HAP-1 (cell line): Measurements from ENCODE around the gene TBX6.
A peak's percentile ranks its signal among the peaks of the same experiment; 100 is the strongest.

Experiments used
- DNase-seq, 2 experiments: peaks; one replicate each; pipeline ENCODE4 v3.0.0-alpha.2; 2016 to 2020; ENCODE audit warnings: low spot score in 2 of 2
- H3K27me3 ChIP-seq: fragments of 250-450 bp; sonication (Bioruptor Pico); 2 replicates; pipeline ENCODE4 v1.5.1; 2020; ENCODE audit warnings: low read depth, mild to moderate bottlenecking, moderate library complexity
- H3K36me3 ChIP-seq: fragments of 250-450 bp; sonication (Bioruptor Pico); replicated peaks from 2 replicates; pipeline ENCODE4 v1.5.1; 2020; ENCODE audit warnings: mild to moderate bottlenecking
- H3K4me1 ChIP-seq: fragments of 250-450 bp; sonication (Bioruptor Pico); 2 replicates; pipeline ENCODE4 v1.5.1; 2020; ENCODE audit warnings: mild to moderate bottlenecking
- H3K4me3 ChIP-seq: fragments of 250-450 bp; sonication (Bioruptor Pico); 2 replicates; pipeline ENCODE4 v1.5.1; 2020; ENCODE audit warnings: mild to moderate bottlenecking, moderate library complexity
- H3K9me3 ChIP-seq: fragments of 250-450 bp; sonication (Bioruptor Pico); 2 replicates; pipeline ENCODE4 v1.5.1; 2020; ENCODE audit warnings: mild to moderate bottlenecking, moderate library complexity
- in situ Hi-C: fragments of 300-500 bp; cut with MboI; formaldehyde crosslinking; loops from 3 replicates; pipeline ENCODE4 v1.14.3; 2020; ENCODE audit warnings: low sequenced_read_pairs, inconsistent platforms, mixed read lengths

The TBX6 gene

DNA sequence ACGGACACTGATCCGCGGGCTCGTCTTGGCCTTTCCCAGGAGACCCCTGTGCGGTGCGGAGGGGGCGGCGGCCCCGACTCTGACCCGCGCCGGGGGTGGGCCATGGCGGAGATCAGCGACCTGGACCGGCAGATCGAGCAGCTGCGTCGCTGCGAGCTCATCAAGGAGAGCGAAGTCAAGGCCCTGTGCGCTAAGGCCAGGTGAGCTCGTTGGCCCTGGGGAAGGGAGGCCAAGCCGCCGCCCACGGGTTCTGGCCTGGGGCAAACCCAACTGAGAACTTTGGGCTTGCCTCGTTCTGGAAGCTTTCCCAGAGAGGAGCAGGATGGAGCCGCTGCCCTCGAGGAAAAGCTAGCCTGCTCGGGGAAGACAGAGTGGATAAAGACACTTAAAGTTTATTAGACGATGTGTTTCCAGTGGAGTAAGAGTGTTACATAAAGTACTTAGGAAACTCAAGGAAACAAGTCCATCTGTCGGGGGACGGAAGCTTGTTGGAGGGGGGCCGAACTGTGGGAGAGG, 15.4 kb downstream of the TBX6 start:
- no peak for DNase-seq
- H3K27me3 ChIP-seq = no peaks in the 10 kb centered on the region

DNA sequence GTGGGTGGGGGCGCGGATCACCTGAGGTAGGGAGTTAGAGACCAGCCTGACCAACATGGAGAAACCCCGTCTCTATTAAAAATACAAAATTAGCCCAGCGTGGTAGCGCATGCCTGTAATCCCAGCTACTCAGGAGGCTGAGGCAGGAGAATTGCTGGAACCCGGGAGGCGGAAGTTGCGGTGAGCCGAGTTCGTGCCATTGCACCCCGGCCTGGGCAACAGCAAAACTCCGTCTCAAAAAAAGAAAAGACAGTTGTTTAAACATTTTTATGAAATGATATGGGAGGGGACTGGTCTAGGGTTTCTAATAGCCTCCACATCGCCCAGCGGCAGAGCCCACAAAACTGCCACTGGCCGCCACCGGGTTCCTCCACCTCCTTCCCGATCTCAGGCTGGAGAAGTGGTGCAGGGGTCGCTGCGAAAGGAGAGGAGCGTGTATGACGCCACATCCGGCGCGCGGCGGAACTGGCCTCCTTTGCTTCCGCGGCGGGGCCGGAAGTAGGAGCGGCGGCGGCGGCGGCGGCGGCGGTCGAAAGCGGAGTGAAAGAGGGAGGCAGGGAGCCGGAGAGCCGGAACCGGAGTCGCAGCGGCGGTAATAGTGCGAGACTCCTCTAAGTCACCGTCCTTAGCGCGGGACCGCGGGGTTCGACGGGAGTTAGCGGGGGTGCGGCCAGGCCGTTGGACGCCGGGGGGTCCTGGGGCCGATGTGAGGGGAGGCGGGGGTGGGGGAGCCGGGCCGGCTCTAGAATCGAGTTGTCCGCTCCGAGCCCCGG, 16.0 kb downstream of the TBX6 start, which contains the start of gene PPP4C:
Gene PPP4C, plus strand, starts transcription at position 492 of the 773 bp plus-strand sequence. CDS start 384 bp downstream, outside the sequence.
- Histone ChIP-seq H3K9me3 (no peaks in the 10 kb centered on the region), H3K4me1 (peaks cover 9% of the 10 kb centered on the region), H3K36me3 (peaks cover 57% of the 10 kb centered on the region), H3K27me3 (no peaks in the 10 kb centered on the region), H3K4me3 (peak within 1 kb of the TSS; percentile 86)
- in situ Hi-C loops = loop anchor here (25.0 kb wide), 1 partner anchor 312 kb away; the partner anchor contains the start of genes SEPTIN1 and ZNF48
- peak; percentile 89 to 93 for DNase-seq

More for the DNA sequence above, 15.4 kb downstream of the TBX6 start:
- in situ Hi-C loops = loop anchor here (25.0 kb wide), 1 partner anchor 311 kb away; the partner anchor contains the start of genes SEPTIN1 and ZNF48
- Histone ChIP-seq H3K36me3 (peaks cover 57% of the 10 kb centered on the region), H3K4me1 (peaks cover 9% of the 10 kb centered on the region), H3K4me3 (peak overlapping the region; percentile 86), H3K9me3 (no peaks in the 10 kb centered on the region)

DNA sequence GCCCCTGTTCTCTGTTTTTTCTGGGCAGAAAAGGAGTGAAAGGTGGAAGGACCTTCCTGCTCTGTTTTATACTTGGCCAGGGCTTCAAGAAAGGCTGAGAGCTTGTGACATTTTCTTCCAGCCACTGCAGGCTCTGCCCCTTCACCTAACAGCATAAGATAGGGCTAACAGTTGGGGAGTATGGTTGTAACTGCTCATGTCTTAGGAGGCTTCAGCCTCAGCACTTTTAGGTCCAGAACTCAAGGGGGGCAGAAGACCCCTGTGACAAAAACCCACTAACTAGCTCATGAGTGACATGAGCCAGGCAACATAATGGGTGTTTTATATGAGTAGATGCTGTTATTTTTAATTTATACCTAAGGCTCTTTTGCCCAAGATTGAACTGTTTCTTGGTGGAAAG, 21.2 kb downstream of the TBX6 start:
- no peak overlapping the region for H3K4me3 ChIP-seq
- peaks cover 12% of the 10 kb centered on the region for H3K4me1 ChIP-seq
- no peak for DNase-seq
- no peaks in the 10 kb centered on the region for H3K27me3 ChIP-seq
- H3K36me3 ChIP-seq = peaks cover 75% of the 10 kb centered on the region
- no peaks in the 10 kb centered on the region for H3K9me3 ChIP-seq
- in situ Hi-C loops = no loop called here

DNA sequence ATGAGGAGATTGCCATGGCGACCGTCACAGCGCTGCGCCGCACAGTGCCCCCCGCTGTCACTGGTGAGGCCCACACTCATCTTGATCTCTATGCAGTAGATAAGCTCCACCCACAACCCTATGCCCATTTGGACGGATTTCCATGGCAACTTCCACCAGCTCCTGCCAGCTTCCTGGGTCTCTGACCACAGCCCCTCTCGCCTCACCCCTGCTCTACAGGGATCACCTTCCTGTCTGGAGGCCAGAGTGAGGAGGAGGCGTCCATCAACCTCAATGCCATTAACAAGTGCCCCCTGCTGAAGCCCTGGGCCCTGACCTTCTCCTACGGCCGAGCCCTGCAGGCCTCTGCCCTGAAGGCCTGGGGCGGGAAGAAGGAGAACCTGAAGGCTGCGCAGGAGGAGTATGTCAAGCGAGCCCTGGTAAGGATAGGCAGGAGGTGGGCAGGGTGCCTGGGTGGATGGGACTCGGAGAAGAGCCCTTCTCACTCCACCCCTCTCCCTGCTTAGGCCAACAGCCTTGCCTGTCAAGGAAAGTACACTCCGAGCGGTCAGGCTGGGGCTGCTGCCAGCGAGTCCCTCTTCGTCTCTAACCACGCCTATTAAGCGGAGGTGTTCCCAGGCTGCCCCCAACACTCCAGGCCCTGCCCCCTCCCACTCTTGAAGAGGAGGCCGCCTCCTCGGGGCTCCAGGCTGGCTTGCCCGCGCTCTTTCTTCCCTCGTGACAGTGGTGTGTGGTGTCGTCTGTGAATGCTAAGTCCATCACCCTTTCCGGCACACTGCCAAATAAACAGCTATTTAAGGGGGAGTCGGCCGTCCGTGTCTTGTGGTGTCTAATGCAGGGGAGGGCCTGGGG, 21.9 kb downstream of the TBX6 start:
- Histone ChIP-seq H3K27me3 (no peaks in the 10 kb centered on the region), H3K4me1 (peaks cover 12% of the 10 kb centered on the region), H3K36me3 (peaks cover 75% of the 10 kb centered on the region), H3K4me3 (no peak overlapping the region), H3K9me3 (no peaks in the 10 kb centered on the region)
- in situ Hi-C loops = no loop called here
- DNase-seq = no peak

DNA sequence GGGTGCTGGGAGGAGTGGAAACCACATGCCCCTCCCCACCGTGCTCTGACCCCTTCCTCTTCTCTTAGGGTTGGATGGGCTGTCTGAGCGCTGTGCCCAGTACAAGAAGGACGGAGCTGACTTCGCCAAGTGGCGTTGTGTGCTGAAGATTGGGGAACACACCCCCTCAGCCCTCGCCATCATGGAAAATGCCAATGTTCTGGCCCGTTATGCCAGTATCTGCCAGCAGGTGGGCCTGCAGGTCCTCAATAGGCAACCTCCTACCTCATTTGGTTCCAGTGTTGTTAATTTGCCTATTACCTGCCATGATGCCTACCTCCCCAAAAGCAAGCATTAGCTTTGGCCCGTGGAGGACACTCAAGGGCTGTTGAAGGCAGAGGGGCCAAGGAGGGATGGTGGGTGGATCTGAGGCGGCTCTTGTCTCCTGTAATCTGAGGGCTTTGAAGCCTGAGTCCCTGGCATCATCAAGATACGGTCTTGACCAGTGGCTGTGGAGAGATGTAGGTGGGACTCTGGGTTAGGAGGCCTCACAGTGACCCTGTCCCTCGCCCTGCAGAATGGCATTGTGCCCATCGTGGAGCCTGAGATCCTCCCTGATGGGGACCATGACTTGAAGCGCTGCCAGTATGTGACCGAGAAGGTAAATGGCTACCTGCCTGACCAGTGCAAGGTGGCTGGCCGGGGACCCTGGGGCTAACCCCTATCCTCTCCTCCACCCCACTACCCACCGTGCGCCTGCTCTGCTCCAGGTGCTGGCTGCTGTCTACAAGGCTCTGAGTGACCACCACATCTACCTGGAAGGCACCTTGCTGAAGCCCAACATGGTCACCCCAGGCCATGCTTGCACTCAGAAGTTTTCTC, 22.7 kb downstream of the TBX6 start:
- DNase-seq = peak in 1 of 2 experiments; percentile 43
- H3K4me3 ChIP-seq = no peak overlapping the region
- H3K36me3 ChIP-seq = peaks cover 75% of the 10 kb centered on the region
- H3K9me3 ChIP-seq = no peaks in the 10 kb centered on the region
- H3K4me1 ChIP-seq = peaks cover 19% of the 10 kb centered on the region
- H3K27me3 ChIP-seq = no peaks in the 10 kb centered on the region
- in situ Hi-C loops = no loop called here

DNA sequence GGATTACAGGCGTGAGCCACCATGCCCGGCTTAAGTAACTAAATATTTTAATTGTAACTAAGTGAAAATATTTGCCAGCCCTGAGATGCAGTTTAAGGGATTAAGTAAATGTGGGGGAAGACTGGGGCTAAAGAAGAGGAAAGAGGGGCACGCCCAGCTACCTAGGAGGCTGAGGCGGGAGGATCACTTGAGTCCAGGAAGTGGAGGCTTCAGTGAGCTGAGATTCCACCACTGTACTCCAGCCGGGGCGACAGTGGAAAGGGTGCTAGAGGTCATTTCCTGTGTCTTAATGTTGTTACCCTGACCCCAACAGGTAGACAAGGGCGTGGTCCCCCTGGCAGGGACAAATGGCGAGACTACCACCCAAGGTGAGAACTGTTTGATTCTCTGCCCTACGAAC, 23.4 kb downstream of the TBX6 start:
- in situ Hi-C loops = no loop called here
- Histone ChIP-seq H3K4me1 (peaks cover 24% of the 10 kb centered on the region), H3K27me3 (no peaks in the 10 kb centered on the region), H3K4me3 (no peak overlapping the region), H3K36me3 (peaks cover 75% of the 10 kb centered on the region), H3K9me3 (no peaks in the 10 kb centered on the region)
- DNase-seq = no peak

DNA sequence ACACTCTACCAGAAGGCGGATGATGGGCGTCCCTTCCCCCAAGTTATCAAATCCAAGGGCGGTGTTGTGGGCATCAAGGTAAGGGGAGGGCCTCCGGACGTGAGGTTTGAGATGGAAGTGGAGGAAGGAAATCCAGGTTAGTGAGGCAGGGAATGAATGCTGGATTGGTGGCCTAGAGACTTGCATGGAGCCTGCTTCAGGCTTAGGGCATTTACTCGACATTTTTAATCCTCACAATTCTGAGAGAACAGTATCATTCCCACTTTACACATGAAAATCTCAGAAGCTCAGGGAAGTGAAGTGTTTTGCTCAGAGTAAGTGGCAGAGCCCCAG, 24.2 kb downstream of the TBX6 start:
- DNase-seq = no peak

DNA sequence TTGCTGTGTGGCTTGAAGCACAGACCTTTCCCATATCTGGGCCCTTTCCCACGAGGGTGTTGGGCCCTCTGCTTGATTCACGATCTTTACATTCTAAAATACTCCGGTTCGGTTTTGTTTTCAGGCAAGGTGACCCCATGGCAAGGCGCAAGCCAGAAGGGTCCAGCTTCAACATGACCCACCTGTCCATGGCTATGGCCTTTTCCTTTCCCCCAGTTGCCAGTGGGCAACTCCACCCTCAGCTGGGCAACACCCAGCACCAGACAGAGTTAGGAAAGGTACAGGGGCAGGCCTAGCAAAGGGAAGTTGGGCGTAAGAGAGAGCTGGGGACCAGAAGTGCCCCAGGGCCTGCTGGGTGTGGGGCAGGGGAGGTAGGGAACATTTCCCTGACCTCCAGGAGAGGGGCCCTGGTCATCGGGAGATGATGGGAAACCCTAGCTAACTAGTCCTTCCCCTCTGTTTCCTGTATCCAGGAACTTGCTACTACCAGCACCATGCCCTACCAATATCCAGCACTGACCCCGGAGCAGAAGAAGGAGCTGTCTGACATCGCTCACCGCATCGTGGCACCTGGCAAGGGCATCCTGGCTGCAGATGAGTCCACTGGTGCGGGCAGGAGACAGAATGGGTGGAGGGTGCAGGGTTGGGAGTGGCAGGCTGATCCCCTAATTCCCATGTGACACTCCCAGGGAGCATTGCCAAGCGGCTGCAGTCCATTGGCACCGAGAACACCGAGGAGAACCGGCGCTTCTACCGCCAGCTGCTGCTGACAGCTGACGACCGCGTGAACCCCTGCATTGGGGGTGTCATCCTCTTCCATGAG, 24.8 kb downstream of the TBX6 start:
- Histone ChIP-seq H3K9me3 (no peaks in the 10 kb centered on the region), H3K27me3 (no peaks in the 10 kb centered on the region), H3K4me3 (peak overlapping the region; percentile 95), H3K4me1 (peaks cover 24% of the 10 kb centered on the region), H3K36me3 (peaks cover 63% of the 10 kb centered on the region)
- in situ Hi-C loops = no loop called here
- DNase-seq = no peak

More for the DNA sequence above, 24.2 kb downstream of the TBX6 start:
- in situ Hi-C loops = no loop called here
- Histone ChIP-seq H3K4me3 (peak overlapping the region; percentile 95), H3K9me3 (no peaks in the 10 kb centered on the region), H3K36me3 (peaks cover 69% of the 10 kb centered on the region), H3K27me3 (no peaks in the 10 kb centered on the region), H3K4me1 (peaks cover 24% of the 10 kb centered on the region)

DNA sequence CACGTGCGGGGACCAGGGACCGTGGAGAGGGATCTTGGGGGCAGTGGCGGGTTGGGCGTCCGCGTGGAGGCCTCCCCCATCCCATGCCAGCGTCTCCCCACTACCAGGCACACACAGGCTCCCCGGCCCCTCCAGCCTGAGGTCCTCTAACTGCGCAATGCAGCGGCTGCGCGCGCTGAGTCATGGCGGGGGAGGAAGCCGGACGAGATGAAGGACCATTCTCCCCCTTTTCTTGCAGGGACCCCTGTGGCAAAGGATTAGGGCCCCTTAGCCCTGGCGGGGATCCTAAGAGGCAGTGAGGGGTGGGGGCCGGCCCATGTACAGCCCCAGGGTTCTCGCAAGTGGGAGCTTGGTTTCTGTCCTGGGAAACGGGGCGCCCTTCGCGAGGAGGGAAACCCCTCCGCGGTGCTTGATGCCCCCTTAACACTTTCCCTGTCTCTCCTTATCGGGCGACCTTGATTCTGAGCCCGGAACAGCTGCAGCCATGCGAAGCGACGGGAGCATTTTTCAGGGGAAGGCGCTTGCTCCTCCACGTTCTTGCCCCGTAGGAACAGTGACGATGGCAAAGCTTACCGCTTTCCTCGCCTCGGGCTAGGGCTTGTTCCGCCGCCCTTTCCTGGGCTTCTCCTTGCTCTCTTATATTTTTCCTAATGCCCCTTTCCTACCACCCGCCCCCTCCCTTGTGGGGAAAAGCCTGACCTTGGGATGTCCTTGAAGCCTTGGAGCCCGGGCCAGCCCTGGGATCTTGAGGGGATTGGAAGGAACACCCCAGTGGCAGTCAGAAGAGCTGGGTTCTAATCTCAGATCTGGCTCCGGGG, 25.6 kb downstream of the TBX6 start:
- in situ Hi-C loops = no loop called here
- peak in 1 of 2 experiments; percentile 50 for DNase-seq

DNA sequence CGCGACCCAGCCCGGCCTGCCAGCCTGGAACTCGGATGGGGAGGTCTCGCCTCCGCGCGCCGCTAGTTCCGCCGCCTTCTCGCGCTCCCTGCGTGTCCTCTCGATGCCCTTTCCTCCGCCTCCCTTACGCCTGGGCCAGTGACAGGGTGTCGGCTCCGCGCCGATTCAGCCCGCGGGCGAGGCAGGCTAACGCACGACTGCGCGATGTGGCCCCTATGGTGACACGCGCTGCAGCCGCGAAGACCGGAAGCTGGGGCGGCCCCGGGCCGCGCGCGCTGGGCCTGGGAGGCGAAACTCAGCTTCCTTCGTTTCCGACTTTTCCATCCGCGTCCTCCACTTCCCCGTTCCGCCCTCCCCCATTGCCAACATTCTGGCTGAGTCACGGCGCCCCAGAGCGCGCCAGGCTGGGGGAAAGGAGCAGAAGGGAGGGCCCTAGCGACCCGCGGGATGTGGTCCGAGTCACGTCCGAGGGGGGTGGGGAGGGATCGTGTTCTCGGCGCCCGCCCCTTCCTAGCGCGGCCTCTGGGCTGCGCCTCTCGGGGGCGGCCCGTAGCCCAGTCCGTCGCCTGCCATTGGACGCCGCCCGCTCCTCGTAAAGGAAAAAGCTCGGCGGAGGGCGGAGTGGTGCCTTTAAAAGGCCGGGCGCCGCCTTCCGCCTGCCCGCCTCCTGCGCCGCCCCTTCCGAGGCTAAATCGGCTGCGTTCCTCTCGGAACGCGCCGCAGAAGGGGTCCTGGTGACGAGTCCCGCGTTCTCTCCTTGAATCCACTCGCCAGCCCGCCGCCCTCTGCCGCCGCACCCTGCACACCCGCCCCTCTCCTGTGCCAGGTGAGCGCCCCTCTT, 26.4 kb downstream of the TBX6 start, which contains the start of gene ALDOA:
Gene ALDOA, plus strand, starts transcription at position 659 of the 841 bp plus-strand sequence. CDS start 1,138 bp downstream, outside the sequence.
- H3K27me3 ChIP-seq = no peaks in the 10 kb centered on the region
- peak; percentile 95 to 98 for DNase-seq
- no peaks in the 10 kb centered on the region for H3K9me3 ChIP-seq
- in situ Hi-C loops = no loop called here
- H3K36me3 ChIP-seq = peaks cover 46% of the 10 kb centered on the region
- H3K4me3 ChIP-seq = peak within 1 kb of the TSS; percentile 95
- peaks cover 24% of the 10 kb centered on the region for H3K4me1 ChIP-seq

More for the DNA sequence above, 25.6 kb downstream of the TBX6 start:
- no peaks in the 10 kb centered on the region for H3K9me3 ChIP-seq
- H3K36me3 ChIP-seq = peaks cover 55% of the 10 kb centered on the region
- no peaks in the 10 kb centered on the region for H3K27me3 ChIP-seq
- H3K4me1 ChIP-seq = peaks cover 24% of the 10 kb centered on the region
- H3K4me3 ChIP-seq = peak overlapping the region; percentile 95

DNA sequence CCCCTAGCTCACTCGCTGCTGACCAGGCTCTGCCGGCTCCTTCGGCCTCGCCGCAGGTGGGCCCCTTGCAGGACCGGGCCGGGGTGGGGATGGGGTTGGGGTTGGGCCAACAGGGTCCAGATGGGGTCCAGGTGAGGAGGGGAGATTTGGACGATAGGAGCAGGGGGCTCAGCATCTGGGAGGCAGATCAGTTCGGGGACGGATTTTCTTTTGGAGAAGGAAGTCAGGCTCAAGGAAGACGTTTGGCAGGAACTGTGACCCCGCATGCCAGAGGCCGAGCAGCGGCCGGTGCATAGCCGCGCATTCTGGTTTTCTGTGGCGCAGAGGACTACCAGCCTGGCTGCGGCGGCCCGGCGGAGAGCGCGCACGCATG, 27.0 kb downstream of the TBX6 start:
- in situ Hi-C loops = no loop called here
- peak overlapping the region; percentile 95 for H3K4me3 ChIP-seq
- no peaks in the 10 kb centered on the region for H3K9me3 ChIP-seq
- peaks cover 40% of the 10 kb centered on the region for H3K36me3 ChIP-seq
- H3K4me1 ChIP-seq = peaks cover 24% of the 10 kb centered on the region
- no peaks in the 10 kb centered on the region for H3K27me3 ChIP-seq
- DNase-seq = no peak
